Kidney (tissue), 14 donors: ENCODE measurements around the gene ZNF219. TPM values are rescaled to one million over a fixed set of nuclear protein-coding genes. Genes with fewer than 3 reads are reported as not detected.

Source experiments
- DNase-seq, 5 donors: peaks; one replicate each; pipeline ENCODE4 v3.0.0-alpha.2; 2013 to 2020
- FAIRE-seq: peaks from 2 replicates; lab custom pipeline; 2012; peaks lifted over from hg19 to GRCh38; lab: Jason Lieb, UNC
- H3K27ac ChIP-seq, 2 donors: one replicate each; pipeline ENCODE4 v1.7.0; 2013; ENCODE audit warnings: low read depth in 2 of 2, low read length in 2 of 2, inconsistent platforms in 1 of 2
- H3K27me3 ChIP-seq: one replicate; pipeline ENCODE4 v1.7.1; 2013; ENCODE audit warnings: low read length, inconsistent platforms; ENCODE audit not compliant: control insufficient read depth, insufficient read depth
- H3K36me3 ChIP-seq, 3 donors: one replicate each; pipeline versions ENCODE4 v1.7.0 to v1.7.1; 2013; ENCODE audit warnings: low read length in 3 of 3, control low read depth in 1 of 3, inconsistent platforms in 1 of 3; ENCODE audit not compliant: insufficient read depth in 3 of 3, control insufficient read depth in 2 of 3
- H3K4me1 ChIP-seq, 3 donors: one replicate each; pipeline versions ENCODE4 v1.7.0 to v1.7.1; 2013; ENCODE audit warnings: low read length in 3 of 3, inconsistent platforms in 1 of 3, low read depth in 1 of 3; ENCODE audit not compliant: control insufficient read depth in 2 of 3, insufficient read depth in 2 of 3
- H3K4me3 ChIP-seq, 3 donors: one replicate each; pipeline versions ENCODE4 v1.7.0 to v1.8.1; 2013; ENCODE audit warnings: low read length in 3 of 3, control low read depth in 1 of 3, inconsistent platforms in 1 of 3
- H3K9ac ChIP-seq, 3 donors: one replicate each; pipeline versions ENCODE4 v1.7.0 to v1.7.1; 2013; ENCODE audit warnings: low read length in 3 of 3, control low read depth in 1 of 3, inconsistent platforms in 1 of 3
- H3K9me3 ChIP-seq, 3 donors: one replicate each; pipeline versions ENCODE4 v1.7.0 to v1.7.1; 2013; ENCODE audit warnings: low read length in 3 of 3, control low read depth in 1 of 3, inconsistent platforms in 1 of 3; ENCODE audit not compliant: control insufficient read depth in 2 of 3, insufficient read depth in 1 of 3
- intact Hi-C: fragments of 100-400 bp; cut with DNase I; formaldehyde crosslinking; loops from one replicate; pipeline ENCODE4 v1.11.1; 2022
- polyA plus RNA-seq: library from polyadenylated mRNA; stranded (reverse); fragments of 350-450 nt; fragmentation: Illumina TruSeq; extraction: RNeasy Lipid Tissue Mini Kit (QIAGEN cat#74804); gene quantifications from one replicate; pipeline ENCODE4 v1.2.3, GENCODE V29; 2014; ENCODE audit warnings: low read depth, low replicate concordance; ENCODE audit not compliant: insufficient read depth
- total RNA-seq: library from RNA; stranded (reverse); fragmentation: NEBNext Ultra II Directional; extraction: Animal tissue kit (Norgen Biotek cat#: 25700); gene quantifications from one replicate; pipeline ENCODE4 v1.2.1, GENCODE V29; 2021
- TF ChIP-seq, protein P1 (sequence below): IDR thresholded peaks from 3 replicates; pipeline ENCODE4 v1.5.1; 2012; ENCODE audit warnings: mild to moderate bottlenecking, moderate library complexity, borderline replicate concordance; ENCODE audit not compliant: insufficient read depth; ENCODE audit errors: extremely low read depth
- donor health status: control.
- donor health status: control.
- donor health status: control.
- donor health status: control.
- donor health status: control.
- donor health status: DM: yes; HTN: yes; CAD: no.
- donor health status: Normal renal cell carcinoma (clear cell type).

ZNF219 gene
- total and polyA plus RNA-seq, 2 donors from 2014 or later, result 12.6 to 24.6 TPM

DNA sequence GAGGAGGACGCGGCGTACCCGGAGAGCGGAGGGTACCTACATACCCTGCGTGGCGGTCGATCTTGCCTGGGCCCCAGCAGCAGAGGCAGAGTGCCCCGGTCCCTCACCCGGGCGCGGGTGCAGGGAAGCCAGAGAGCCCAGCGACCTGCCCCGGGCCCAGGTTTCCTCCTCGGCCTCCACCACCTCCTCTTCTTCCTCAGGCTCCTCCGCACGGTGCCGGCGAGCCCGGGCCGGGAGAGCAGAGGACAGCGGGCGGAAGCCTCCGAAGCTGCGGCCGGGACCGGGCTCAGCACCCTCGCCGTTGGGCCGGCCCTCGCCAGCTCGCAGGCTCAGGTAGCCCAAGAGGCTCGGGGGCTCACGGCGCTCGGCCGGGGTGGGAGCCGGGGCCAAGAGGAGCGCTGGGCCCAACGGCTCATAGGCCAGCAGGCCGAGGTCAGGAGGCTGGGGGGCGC lies 6.6 kb downstream of the ZNF219 start:
- Histone ChIP-seq H3K27me3 (no peaks in the 10 kb centered on the region), H3K27ac (no peak overlapping the region), H3K9ac (no peak overlapping the region), H3K9me3 (no peaks in the 10 kb centered on the region), H3K36me3 (peaks cover 0 to 6% (median 2%) of the 10 kb centered on the region in 3 donors), H3K4me1 (peaks cover 5 to 14% (median 7%) of the 10 kb centered on the region in 3 donors), H3K4me3 (no peak overlapping the region)
- TF ChIP-seq, protein P1, sequence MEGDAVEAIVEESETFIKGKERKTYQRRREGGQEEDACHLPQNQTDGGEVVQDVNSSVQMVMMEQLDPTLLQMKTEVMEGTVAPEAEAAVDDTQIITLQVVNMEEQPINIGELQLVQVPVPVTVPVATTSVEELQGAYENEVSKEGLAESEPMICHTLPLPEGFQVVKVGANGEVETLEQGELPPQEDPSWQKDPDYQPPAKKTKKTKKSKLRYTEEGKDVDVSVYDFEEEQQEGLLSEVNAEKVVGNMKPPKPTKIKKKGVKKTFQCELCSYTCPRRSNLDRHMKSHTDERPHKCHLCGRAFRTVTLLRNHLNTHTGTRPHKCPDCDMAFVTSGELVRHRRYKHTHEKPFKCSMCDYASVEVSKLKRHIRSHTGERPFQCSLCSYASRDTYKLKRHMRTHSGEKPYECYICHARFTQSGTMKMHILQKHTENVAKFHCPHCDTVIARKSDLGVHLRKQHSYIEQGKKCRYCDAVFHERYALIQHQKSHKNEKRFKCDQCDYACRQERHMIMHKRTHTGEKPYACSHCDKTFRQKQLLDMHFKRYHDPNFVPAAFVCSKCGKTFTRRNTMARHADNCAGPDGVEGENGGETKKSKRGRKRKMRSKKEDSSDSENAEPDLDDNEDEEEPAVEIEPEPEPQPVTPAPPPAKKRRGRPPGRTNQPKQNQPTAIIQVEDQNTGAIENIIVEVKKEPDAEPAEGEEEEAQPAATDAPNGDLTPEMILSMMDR, result no peak
- intact Hi-C loops, result no loop called here
- FAIRE-seq, result no peak
- DNase-seq, result peak in 2 of 5 donors; percentile 58 to 74

DNA sequence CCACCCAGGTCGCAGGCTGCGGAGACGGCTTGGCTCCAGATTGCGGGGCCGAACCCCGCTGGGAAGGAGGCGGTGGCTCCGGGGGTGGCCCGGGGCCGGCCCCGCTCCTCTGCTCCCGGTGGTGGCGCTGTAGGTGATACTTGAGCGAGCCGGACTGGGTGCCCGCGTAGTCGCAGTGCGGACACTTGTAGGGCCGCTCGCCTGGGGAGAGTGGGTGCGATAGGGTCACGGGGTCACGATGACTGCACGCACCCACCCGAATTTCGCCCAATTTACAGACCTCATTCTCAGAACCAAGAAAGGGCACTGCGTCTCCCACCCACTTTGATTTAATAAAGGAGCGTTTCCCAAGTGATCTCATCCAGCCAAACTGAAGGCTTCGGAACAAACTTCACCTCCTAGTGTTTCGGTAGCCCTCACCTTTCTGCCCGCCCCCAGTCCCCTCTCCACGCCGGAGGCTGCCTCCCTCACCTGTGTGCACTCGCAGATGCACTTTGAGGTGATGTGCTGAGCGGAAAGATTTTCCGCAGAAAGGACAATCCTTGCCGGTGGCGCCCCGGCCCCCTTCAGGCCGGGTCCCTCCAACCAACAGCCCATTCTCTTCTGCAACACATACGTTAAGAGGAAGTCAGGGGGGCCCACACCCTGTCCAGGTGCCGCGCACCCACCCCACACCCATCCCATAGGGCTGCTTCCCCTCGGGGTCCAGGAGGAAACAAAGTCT lies 7.4 kb downstream of the ZNF219 start:
- Histone ChIP-seq H3K4me3 (no peak overlapping the region), H3K36me3 (peaks cover under 1 to 9% (median 2%) of the 10 kb centered on the region in 3 donors), H3K27ac (no peak overlapping the region)

DNA sequence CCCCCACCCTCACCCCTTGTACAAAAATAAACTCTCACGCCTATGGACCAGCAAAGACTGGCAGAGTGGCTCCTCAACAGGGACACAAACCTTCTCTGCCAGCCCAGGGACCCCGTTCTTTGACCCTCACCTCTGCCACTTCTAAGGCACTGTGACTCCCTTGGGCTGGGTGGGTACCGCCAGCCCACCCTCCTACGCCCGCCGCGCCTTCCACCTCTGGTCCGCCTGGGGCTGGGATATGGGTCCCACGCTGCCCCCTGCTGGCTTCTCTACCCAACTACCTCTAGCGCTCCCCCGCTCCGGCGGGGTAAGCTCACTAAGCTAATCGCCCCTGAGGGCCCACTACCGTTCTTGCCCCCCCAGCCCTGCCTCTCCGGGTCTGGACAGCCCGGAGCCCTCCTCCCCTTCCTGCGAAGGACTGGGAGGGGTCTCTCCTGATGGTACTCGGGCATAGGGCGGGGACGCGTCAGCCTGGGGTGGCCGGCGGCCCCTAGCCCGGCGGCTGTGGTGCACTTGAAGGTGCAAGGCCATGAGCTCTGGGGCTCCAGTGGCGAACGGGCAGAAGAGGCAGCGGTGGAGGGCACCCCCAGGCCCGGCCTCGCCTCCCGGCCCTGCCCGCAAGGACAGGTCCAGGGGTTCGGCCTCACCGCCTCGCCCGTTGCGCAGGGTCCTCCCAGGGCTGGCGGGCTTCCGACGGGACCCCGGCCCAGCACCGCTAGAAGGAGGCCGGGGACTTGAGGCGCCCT lies 8.1 kb downstream of the ZNF219 start:
- TF ChIP-seq, protein P1, result peak; percentile 25
- FAIRE-seq (no peak), DNase-seq (peak in 4 of 5 donors; percentile 33 to 78 (median 40))
- peaks cover 5 to 14% (median 7%) of the 10 kb centered on the region in 3 donors for H3K4me1 ChIP-seq
- H3K27ac ChIP-seq, result no peak overlapping the region
- H3K36me3 ChIP-seq, result peaks cover 2 to 15% (median 3%) of the 10 kb centered on the region in 3 donors
- H3K27me3 ChIP-seq, result no peaks in the 10 kb centered on the region
- intact Hi-C loops, result no loop called here
- no peak overlapping the region for H3K4me3 ChIP-seq
- no peak overlapping the region for H3K9ac ChIP-seq
- no peaks in the 10 kb centered on the region for H3K9me3 ChIP-seq

More for the DNA sequence above, 7.4 kb downstream of the ZNF219 start:
- TF ChIP-seq, protein P1, result no peak
- no peak overlapping the region for H3K9ac ChIP-seq
- no peaks in the 10 kb centered on the region for H3K9me3 ChIP-seq
- H3K4me1 ChIP-seq, result peaks cover 5 to 14% (median 7%) of the 10 kb centered on the region in 3 donors
- no peaks in the 10 kb centered on the region for H3K27me3 ChIP-seq
- intact Hi-C loops, result no loop called here
- peak in 1 of 5 donors; percentile 66 for DNase-seq
- FAIRE-seq, result no peak
